SK-N-MC (cell line): ENCODE measurements around the gene SLC25A22.

Experiments
- EZH2 ChIP-seq: fragments of 200-600 bp; sonication (generic); IDR thresholded peaks from one replicate; pipeline ENCODE4 v1.6.1; 2017; ENCODE audit warnings: antibody characterized with exemption
- FOXP2 ChIP-seq: optimal IDR thresholded peaks from 2 replicates; pipeline ENCODE3; 2011; ENCODE audit warnings: mild to moderate bottlenecking, moderate library complexity; ENCODE audit not compliant: insufficient read depth; ENCODE audit errors: extremely low read length, control extremely low read depth
- POLR2AphosphoS5 ChIP-seq: IDR thresholded peaks from 2 replicates; pipeline ENCODE4 v1.6.1; 2012; ENCODE audit warnings: mild to moderate bottlenecking, low read depth, low read length, borderline replicate concordance

DNA sequence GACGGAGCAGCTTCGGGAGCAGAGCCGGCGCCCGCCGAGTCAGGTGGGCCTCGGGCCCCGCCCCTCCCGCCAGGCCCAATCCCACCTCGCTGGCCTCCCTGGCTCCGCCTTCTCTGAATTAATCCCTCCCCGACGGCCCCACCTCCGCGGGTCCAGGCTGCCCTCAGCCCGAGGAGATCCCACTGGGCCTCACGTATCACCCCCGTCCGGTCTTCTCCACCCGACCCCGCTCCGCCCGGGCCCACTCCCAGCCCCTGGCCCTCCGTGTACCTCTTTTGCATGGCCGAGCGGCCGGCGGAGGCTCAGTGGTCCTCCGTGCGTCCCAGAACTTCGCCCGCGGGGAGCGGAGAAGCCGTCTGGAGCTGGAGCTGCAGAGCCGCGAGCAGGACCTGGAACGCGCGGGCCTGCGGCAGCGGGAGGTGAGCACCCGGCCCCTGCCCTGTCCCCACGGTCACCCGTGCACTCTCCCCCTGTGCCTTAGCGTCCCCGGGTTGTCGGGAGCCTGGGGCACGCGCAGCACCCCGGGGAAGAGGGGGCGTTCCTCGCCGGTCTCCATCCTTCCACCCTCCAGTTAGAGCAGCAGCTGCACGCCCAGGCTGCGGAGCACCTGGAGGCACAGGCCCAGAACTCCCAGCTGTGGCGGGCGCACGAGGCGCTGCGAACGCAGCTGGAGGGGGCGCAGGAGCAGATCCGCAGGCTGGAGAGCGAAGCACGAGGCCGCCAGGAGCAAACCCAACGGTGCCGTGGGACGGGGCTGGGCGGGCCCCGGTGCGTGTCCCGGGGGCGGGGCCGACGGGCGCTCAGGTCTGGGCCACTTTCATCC lies 32.4 kb upstream of the SLC25A22 start:
- TF ChIP-seq EZH2 (no peak), POLR2AphosphoS5 (peak; percentile 60; the same call in 1 of the 2 replicates), FOXP2 (no peak)
